Esophagus squamous epithelium (tissue), 4 donors: Measurements from ENCODE around the gene MRPS7.

Experiments
- POLR2A ChIP-seq, 4 donors: fragments of 450-650 bp; IDR thresholded peaks; one replicate each; pipeline ENCODE4 v1.6.1; 2017; ENCODE audit warnings: antibody characterized with exemption in 4 of 4, mild to moderate bottlenecking in 4 of 4, moderate library complexity in 3 of 4
- TF ChIP-seq, protein P1 (sequence below), 6 experiments: fragments of 450-650 bp in 4 of 6; fragments of 200-600 bp in 2 of 6; sonication (generic) in 2 of 6; IDR thresholded peaks; one replicate each; pipeline ENCODE4 v1.5.1; 2016 to 2019; ENCODE audit warnings: antibody characterized with exemption in 6 of 6, mild to moderate bottlenecking in 4 of 6, moderate library complexity in 4 of 6

- TF ChIP-seq, protein P1, sequence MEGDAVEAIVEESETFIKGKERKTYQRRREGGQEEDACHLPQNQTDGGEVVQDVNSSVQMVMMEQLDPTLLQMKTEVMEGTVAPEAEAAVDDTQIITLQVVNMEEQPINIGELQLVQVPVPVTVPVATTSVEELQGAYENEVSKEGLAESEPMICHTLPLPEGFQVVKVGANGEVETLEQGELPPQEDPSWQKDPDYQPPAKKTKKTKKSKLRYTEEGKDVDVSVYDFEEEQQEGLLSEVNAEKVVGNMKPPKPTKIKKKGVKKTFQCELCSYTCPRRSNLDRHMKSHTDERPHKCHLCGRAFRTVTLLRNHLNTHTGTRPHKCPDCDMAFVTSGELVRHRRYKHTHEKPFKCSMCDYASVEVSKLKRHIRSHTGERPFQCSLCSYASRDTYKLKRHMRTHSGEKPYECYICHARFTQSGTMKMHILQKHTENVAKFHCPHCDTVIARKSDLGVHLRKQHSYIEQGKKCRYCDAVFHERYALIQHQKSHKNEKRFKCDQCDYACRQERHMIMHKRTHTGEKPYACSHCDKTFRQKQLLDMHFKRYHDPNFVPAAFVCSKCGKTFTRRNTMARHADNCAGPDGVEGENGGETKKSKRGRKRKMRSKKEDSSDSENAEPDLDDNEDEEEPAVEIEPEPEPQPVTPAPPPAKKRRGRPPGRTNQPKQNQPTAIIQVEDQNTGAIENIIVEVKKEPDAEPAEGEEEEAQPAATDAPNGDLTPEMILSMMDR (IDR thresholded peaks at IDR 0.05), result no peak
- no peak for TF ChIP-seq POLR2A (IDR thresholded peaks at IDR 0.05)
These were observed 15.3 kb upstream of the MRPS7 start for GRCh38 chr17:75246404-75246803.
